NOMO-1 (cell line): ENCODE results near the gene P3H4.
A peak's percentile ranks its signal among the peaks of the same experiment; 100 is the strongest.

Source experiments
- DNase-seq, 2 experiments: peaks; one replicate each; lab custom pipeline; 2025; ENCODE audit not compliant: unreplicated experiment in 2 of 2; lab: John Stamatoyannopoulos, UW

The P3H4 gene

GRCh38 chr17:41822216-41823140, 10.7 kb upstream of the P3H4 start:
- DNase-seq, result no peak

GRCh38 chr17:41821776-41822175, 10.0 kb upstream of the P3H4 start:
- no peak for DNase-seq

GRCh38 chr17:41818024-41818423, 6.3 kb upstream of the P3H4 start:
- no peak for DNase-seq

- DNase-seq, result no peak
Observed at GRCh38 chr17:41816637-41817320, 5.0 kb upstream of the P3H4 start.

GRCh38 chr17:41814195-41814594, 2.4 kb upstream of the P3H4 start:
- DNase-seq, result no peak

- DNase-seq, result no peak
Observed at GRCh38 chr17:41813699-41814124, 2.0 kb upstream of the P3H4 start.

GRCh38 chr17:41813152-41813680, 1.5 kb upstream of the P3H4 start:
- DNase-seq, result no peak

- peak in 1 of 2 experiments; percentile 22 for DNase-seq
Observed at GRCh38 chr17:41812381-41813151, 817 bp upstream of the P3H4 start, which contains the start of gene FKBP10. TSS of gene FKBP10 (plus strand) at chr17:41813004. CDS start at chr17:41813035, 31 bp downstream.

GRCh38 chr17:41810659-41811548, 845 bp downstream of the P3H4 start:
- no peak for DNase-seq

- DNase-seq, result no peak
Observed at GRCh38 chr17:41806685-41807445, 4.9 kb downstream of the P3H4 start.

- DNase-seq, result peak; percentile 44 to 63
Observed at GRCh38 chr17:41803049-41804020, 8.4 kb downstream of the P3H4 start.

- peak; percentile 16 to 47 for DNase-seq
Observed at GRCh38 chr17:41801374-41802271, 10.1 kb downstream of the P3H4 start.

- no peak for DNase-seq
Observed at GRCh38 chr17:41800601-41801373, 11.0 kb downstream of the P3H4 start.

GRCh38 chr17:41799366-41799765, 12.4 kb downstream of the P3H4 start:
- no peak for DNase-seq

- no peak for DNase-seq
Observed at GRCh38 chr17:41797377-41797776, 14.4 kb downstream of the P3H4 start.
